Fibroblast of upper back skin (primary cell): ENCODE measurements around the gene SLC26A11.

ENCODE experiments used
- DNase-seq: peaks from one replicate; pipeline ENCODE4 v3.0.0-alpha.2; 2013

SLC26A11 gene

DNA sequence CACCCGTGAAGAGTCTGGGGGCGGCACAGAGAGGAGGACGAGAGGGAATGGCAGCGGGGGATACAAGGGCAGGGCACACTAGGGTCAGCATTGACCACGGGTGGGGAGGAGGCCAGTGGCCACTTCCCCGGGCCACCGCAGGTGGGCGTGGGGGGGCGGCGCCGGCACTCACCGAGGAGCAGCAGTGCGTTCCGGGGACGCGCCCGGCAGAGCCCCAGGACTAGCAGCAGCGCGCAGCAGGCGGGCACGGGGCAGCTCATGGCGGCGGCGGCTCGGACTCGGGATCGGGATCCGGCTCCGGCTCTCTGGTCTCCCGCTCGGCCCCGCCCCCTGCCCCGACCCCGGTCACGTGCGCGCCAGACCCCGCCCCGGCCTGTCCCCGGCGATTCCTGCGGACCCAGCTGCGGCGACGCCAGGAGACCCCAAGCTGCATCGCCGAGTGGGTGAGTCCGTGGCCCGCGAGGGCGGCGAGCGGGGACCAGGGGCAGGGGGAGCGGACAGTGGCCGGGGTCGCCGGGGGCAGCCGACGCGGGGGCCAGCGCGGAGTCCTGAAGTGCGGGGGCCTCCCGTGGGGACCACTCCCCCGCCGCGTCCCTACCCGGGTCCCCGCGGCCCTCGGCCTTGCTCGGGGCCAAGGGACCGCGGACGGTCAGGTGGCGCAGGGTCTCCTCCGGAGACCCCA lies at the start of gene SLC26A11, which contains the start of gene SGSH:
Gene SLC26A11, plus strand, starts transcription at position 374 of the 682 bp plus-strand sequence. CDS start 1,134 bp downstream, outside the sequence.
Gene SGSH, minus strand, starts transcription at position 280 of the 682 bp plus-strand sequence. Its CDS starts 20 bp downstream, at position 260.
- peak; percentile 45 for DNase-seq

DNA sequence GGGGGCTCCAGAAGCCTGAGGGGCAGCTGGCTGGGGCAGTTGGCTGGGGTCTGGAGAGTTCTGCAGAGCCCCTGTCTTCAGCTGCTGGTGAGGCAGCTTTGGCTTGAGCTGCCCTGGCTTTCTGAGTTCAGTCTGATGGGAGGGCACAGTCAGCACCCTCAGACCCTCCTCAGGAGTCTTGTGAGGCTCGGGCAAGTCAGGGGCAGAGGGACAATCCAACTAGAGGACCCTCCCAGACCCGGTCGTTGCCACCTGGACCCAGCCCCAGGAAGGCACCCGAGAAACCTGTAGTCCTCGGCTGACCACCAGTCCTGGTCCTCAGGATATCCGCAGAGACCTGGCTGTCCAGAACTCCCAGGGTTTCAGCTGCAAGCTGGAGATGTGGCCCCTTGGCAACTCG lies 48.5 kb upstream of the SLC26A11 start:
- DNase-seq: no peak

DNA sequence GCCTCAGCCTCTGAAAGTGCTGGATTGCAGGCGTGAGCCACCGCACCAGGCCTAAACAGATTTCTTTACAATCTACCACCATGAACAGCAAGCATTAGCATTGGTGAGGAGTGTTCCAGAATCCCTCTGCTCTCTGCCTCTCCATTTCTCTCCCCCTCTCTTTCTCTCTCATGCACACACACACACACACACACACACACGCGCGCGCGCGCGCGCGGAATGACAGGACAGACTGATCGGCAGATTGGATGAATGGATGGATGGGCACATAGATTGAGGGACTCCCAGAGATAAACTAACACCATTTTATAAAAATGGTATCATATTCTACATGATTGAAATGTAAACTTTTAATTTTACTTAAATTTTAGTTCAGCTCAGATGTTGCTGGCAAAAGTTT lies 47.1 kb upstream of the SLC26A11 start:
- no peak for DNase-seq

- no peak for DNase-seq
These were observed 46.3 kb upstream of the SLC26A11 start for GRCh38 chr17:80173916-80174315.

GRCh38 chr17:80176757-80177156 lies 43.5 kb upstream of the SLC26A11 start:
- no peak for DNase-seq

DNA sequence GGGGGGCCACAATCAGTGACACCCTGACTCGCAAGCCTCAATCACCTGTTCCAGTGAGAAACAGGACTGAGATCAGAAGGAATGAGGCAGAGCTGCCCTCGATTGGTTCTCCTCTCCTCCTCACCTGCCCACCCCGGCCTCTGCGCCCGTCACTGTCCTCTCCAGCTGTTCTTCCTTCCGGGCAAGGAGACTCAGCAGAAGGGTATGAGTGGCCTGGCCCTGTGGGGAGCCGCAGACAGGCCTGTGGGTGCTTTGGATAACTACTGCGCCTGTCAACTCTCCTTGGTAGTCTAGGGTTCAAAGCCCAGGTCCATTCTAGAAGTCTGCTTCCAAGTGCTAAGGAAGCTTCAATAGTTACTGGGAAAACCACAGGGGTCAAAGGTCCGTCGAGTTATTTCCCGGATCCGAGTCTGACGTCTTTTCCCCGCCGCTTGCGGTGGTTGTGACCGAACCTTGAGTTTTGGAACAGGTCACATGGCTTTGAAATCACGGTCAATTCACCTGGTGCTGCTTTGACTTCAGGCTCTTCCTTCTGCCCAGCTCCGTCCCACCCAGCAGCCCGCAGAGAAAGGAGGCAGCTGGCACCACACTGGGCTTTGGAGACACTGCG lies 42.1 kb upstream of the SLC26A11 start:
- no peak for DNase-seq

GRCh38 chr17:80180192-80180591 lies 40.0 kb upstream of the SLC26A11 start:
- DNase-seq: no peak

GRCh38 chr17:80181431-80181830 lies 38.8 kb upstream of the SLC26A11 start:
- no peak for DNase-seq

GRCh38 chr17:80182118-80182844 lies 37.9 kb upstream of the SLC26A11 start:
- no peak for DNase-seq

GRCh38 chr17:80182845-80183223 lies 37.4 kb upstream of the SLC26A11 start:
- DNase-seq: no peak

GRCh38 chr17:80183581-80184422 lies 36.4 kb upstream of the SLC26A11 start:
- DNase-seq: no peak

- DNase-seq: no peak
These were observed 35.9 kb upstream of the SLC26A11 start for GRCh38 chr17:80184423-80184714.

DNA sequence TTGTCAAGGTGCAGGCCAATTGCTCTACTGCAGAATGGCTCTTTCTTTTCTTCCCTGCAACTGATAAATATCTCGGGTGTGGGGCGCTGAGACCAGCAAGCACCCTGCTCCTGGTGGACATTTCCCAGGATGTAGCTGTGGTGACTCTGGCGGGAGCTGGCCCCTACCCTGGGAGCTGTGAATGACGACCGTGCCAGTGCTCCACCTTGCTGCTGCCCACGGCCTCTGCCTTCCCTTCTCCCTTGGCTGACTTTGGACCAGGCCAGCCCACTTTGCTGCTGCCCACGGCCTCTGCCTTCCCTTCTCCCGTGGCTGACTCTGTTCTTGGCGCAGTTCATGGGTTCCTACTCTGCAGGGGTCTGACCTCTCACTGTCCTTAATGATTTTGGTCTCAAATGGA lies 34.3 kb upstream of the SLC26A11 start:
- DNase-seq: no peak

GRCh38 chr17:80187090-80187489 lies 33.1 kb upstream of the SLC26A11 start:
- no peak for DNase-seq

- DNase-seq: no peak
These were observed 32.7 kb upstream of the SLC26A11 start for GRCh38 chr17:80187515-80187941.

DNA sequence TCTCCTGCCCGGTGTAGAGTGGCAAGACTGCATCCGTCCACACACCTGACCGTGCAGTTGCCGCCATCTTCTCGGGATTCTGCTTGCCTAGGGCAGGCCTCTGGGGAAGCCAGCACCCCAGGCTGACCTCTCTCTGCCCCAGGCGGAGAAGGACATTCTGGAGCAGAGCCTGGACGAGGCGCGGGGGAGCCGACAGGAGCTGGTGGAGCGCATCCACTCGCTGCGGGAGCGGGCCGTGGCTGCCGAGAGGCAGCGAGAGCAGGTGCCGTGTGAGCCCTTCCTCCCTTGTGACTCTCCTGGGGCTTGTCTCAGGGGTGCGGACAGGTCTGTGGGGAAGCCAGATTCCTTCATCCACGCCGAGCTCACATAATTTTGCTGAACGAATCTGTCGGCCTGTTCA lies 30.6 kb upstream of the SLC26A11 start:
- no peak for DNase-seq

DNA sequence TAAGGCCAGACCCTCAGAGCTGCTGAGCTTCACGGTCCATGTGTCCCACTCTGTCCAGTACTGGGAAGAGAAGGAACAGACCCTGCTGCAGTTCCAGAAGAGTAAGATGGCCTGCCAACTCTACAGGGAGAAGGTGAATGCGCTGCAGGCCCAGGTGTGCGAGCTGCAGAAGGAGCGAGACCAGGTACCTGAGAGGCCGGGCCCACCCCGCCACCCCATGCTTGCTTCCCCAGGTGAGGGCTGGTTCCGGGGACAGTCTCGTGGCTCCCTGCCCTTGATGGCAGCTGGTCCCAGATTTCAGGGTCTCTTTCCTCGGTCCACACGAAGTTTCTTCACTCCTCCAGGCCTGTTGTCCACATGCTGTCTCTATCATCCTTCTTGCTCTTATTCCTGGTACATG lies 29.5 kb upstream of the SLC26A11 start:
- DNase-seq: no peak

- no peak for DNase-seq
These were observed 29.0 kb upstream of the SLC26A11 start for GRCh38 chr17:80191192-80191591.

- DNase-seq: peak; percentile 5
These were observed 28.2 kb upstream of the SLC26A11 start for GRCh38 chr17:80191865-80192661.

DNA sequence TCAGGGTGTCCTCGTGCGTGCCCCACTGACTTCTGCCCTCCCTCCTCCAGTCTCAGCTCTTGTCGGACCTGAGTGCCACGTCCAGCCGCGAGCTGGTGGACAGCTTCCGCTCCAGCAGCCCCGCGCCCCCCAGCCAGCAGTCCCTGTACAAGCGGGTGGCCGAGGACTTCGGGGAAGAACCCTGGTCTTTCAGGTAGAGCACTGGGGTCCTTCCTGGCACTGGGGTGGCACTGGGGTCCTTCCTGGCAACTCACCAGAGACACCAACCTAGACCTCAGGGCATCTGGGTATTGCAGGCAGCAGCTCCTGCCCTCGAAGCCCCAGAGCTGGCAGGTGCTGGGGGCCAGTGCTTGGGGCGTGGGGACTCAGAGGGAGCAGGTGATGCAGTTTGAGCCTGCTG lies 25.1 kb upstream of the SLC26A11 start:
- no peak for DNase-seq

- no peak for DNase-seq
These were observed 24.3 kb upstream of the SLC26A11 start for GRCh38 chr17:80195671-80196529.
